8988T (cell line): ENCODE data around the gene OR51F2.
"Not testable (repeated sequence)": the region's sequence is repeated elsewhere in the genome, so short reads cannot be mapped to it uniquely, and the experiment has no call there.

ENCODE experiments used
- DNase-seq: peaks from one replicate; pipeline ENCODE4 v3.0.0; 2011

Gene OR51F2

GRCh38 chr11:4821021-4821420, at the start of gene OR51F2:
OR51F2 (plus strand) TSS chr11:4821321; CDS start chr11:4821422, 101 bp downstream.
- no peak for DNase-seq

- no peak for DNase-seq
Observed at GRCh38 chr11:4782454-4782853, 38.7 kb upstream of the OR51F2 start.

- no peak for DNase-seq
Observed at GRCh38 chr11:4797206-4797605, 23.9 kb upstream of the OR51F2 start.

GRCh38 chr11:4798427-4799183, 22.5 kb upstream of the OR51F2 start:
- no peak for DNase-seq

GRCh38 chr11:4801316-4801715, 19.8 kb upstream of the OR51F2 start:
- not testable (repeated sequence) for DNase-seq

GRCh38 chr11:4804280-4804679, 16.8 kb upstream of the OR51F2 start, which contains the start of gene OR52R1:
OR52R1 (minus strand) TSS chr11:4804380; CDS start chr11:4804380, 0 bp downstream.
- no peak for DNase-seq

GRCh38 chr11:4808476-4808875, 12.6 kb upstream of the OR51F2 start:
- no peak for DNase-seq

- DNase-seq, result no peak
Observed at GRCh38 chr11:4809246-4809645, 11.9 kb upstream of the OR51F2 start.

- no peak for DNase-seq
Observed at GRCh38 chr11:4825132-4825531, 4.0 kb downstream of the OR51F2 start.

GRCh38 chr11:4826425-4826824, 5.3 kb downstream of the OR51F2 start:
- no peak for DNase-seq

- DNase-seq, result no peak
Observed at GRCh38 chr11:4830346-4830745, 9.2 kb downstream of the OR51F2 start.

GRCh38 chr11:4830909-4831308, 9.8 kb downstream of the OR51F2 start:
- DNase-seq, result no peak

- no peak for DNase-seq
Observed at GRCh38 chr11:4839851-4840549, 18.9 kb downstream of the OR51F2 start.

GRCh38 chr11:4848908-4849532, 27.9 kb downstream of the OR51F2 start, which contains the start of gene OR51S1:
OR51S1 (minus strand) TSS chr11:4849208; CDS start chr11:4849208, 0 bp downstream.
- DNase-seq, result no peak

GRCh38 chr11:4851033-4851432, 29.9 kb downstream of the OR51F2 start:
- no peak for DNase-seq

GRCh38 chr11:4854286-4854685, 33.2 kb downstream of the OR51F2 start:
- not testable (repeated sequence) for DNase-seq

- DNase-seq, result no peak
Observed at GRCh38 chr11:4862447-4863236, 41.5 kb downstream of the OR51F2 start.

- DNase-seq, result no peak
Observed at GRCh38 chr11:4863876-4864275, 42.8 kb downstream of the OR51F2 start.

- no peak for DNase-seq
Observed at GRCh38 chr11:4865855-4866254, 44.7 kb downstream of the OR51F2 start.
